Left kidney (tissue), 1 donor: Measurements from ENCODE around the gene SOD1. TPM values are rescaled to one million over a fixed set of nuclear protein-coding genes. Genes with fewer than 3 reads are reported as not detected.

ENCODE experiments used
- polyA plus RNA-seq: library from polyadenylated mRNA; unstranded; fragments of 120-200 nt; gene quantifications from one replicate; pipeline ENCODE4 v1.2.1, GENCODE V29; 2013; ENCODE audit not compliant: insufficient read length

SOD1 gene
- polyA plus RNA-seq, 1 donor = 229 TPM

Other genes starting within 250 kb of the SOD1 start
- gene SCAF4, start 72.4 kb downstream of the SOD1 start, polyA plus RNA-seq = 49.4 TPM
- gene HUNK, start 213.3 kb downstream of the SOD1 start, polyA plus RNA-seq = 18.1 TPM